ENCODE data around the gene KCTD17. TPM values are rescaled to one million over a fixed set of nuclear protein-coding genes. Genes with fewer than 3 reads are reported as not detected.

The KCTD17 gene
- total RNA-seq, 2 experiments from 2014 or later, result 17.3 to 17.9 TPM

DNA sequence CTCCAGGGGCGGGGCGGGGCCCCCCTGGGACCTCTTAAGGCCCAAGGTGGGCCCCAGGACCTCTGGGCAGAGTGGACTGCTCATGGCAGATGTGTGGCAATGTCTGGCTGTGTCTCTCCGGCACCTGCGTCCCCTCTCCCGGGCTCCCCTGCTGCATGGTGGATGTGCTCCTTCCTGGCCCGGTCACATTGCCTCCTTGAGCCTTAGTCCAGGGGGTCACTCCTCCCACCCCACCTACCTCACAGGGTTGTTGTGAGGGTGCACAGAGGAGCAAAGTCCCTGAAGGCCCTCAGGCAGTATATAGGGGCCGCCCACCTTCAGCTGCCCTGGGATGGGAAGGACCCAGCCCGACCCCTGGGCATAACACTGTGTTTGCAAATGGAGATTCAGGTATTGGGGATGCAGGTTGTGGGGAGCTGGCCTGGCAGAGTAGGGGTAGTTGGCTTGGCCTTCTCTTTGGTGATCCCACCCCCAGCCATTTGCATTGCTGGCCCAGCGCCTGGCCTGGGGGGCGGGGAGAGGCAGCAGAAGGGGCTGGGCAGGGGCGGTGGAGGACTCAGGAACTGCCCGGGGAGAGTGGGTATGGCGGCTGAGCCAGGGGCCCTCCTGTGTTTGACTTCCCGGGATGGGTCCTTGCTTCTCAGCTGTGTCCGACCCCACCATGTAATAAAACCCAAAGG lies 11.3 kb downstream of the KCTD17 start:
- Mint-ChIP-seq H3K27me3 (peaks cover 4% of the 10 kb centered on the region), H3K4me1 (ENCODE audit: low read depth) (peaks cover 6% of the 10 kb centered on the region), H3K36me3 (ENCODE audit: low read depth) (peaks cover 6% of the 10 kb centered on the region), H3K27ac (no peak overlapping the region), H3K9me3 (no peaks in the 10 kb centered on the region), H3K4me3 (no peak overlapping the region)
- DNase-seq (no peak), ATAC-seq (ENCODE audit: poor library complexity) (no peak)
- TF ChIP-seq, protein P1, sequence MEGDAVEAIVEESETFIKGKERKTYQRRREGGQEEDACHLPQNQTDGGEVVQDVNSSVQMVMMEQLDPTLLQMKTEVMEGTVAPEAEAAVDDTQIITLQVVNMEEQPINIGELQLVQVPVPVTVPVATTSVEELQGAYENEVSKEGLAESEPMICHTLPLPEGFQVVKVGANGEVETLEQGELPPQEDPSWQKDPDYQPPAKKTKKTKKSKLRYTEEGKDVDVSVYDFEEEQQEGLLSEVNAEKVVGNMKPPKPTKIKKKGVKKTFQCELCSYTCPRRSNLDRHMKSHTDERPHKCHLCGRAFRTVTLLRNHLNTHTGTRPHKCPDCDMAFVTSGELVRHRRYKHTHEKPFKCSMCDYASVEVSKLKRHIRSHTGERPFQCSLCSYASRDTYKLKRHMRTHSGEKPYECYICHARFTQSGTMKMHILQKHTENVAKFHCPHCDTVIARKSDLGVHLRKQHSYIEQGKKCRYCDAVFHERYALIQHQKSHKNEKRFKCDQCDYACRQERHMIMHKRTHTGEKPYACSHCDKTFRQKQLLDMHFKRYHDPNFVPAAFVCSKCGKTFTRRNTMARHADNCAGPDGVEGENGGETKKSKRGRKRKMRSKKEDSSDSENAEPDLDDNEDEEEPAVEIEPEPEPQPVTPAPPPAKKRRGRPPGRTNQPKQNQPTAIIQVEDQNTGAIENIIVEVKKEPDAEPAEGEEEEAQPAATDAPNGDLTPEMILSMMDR (IDR thresholded peaks at IDR 0.05), result no peak
- Histone ChIP-seq H3K4me3 (ENCODE audit: low read length) (no peak overlapping the region), H3K27me3 (ENCODE audit: control insufficient read depth in 1 of 2, insufficient read depth in 2 of 2, low read length in 2 of 2) (peaks cover 0 to 2% of the 10 kb centered on the region in 2 experiments), H3K4me1 (ENCODE audit: insufficient read depth, low read length) (peaks cover 21% of the 10 kb centered on the region), H3K36me3 (ENCODE audit: insufficient read depth, low read length) (peaks cover 13% of the 10 kb centered on the region), H3K27ac (ENCODE audit: low read depth in 1 of 2, low read length in 2 of 2) (no peak overlapping the region), H3K9me3 (ENCODE audit: control insufficient read depth in 1 of 2, insufficient read depth in 1 of 2, low read length in 2 of 2) (no peaks in the 10 kb centered on the region)
- intact Hi-C loops (cut with DNase I, micrococcal nuclease), result loop anchor here in 1 of 2 experiments (1.0 kb wide), 1 partner anchor 14 kb away; no protein-coding TSS in a partner anchor
- CTCF ChIA-PET, result no interaction called here
- POLR2A ChIA-PET, result interaction anchor here (2.0 kb wide), 1 partner anchor 11 kb away, joined by 5 read pairs; the partner anchor contains the start of gene KCTD17

DNA sequence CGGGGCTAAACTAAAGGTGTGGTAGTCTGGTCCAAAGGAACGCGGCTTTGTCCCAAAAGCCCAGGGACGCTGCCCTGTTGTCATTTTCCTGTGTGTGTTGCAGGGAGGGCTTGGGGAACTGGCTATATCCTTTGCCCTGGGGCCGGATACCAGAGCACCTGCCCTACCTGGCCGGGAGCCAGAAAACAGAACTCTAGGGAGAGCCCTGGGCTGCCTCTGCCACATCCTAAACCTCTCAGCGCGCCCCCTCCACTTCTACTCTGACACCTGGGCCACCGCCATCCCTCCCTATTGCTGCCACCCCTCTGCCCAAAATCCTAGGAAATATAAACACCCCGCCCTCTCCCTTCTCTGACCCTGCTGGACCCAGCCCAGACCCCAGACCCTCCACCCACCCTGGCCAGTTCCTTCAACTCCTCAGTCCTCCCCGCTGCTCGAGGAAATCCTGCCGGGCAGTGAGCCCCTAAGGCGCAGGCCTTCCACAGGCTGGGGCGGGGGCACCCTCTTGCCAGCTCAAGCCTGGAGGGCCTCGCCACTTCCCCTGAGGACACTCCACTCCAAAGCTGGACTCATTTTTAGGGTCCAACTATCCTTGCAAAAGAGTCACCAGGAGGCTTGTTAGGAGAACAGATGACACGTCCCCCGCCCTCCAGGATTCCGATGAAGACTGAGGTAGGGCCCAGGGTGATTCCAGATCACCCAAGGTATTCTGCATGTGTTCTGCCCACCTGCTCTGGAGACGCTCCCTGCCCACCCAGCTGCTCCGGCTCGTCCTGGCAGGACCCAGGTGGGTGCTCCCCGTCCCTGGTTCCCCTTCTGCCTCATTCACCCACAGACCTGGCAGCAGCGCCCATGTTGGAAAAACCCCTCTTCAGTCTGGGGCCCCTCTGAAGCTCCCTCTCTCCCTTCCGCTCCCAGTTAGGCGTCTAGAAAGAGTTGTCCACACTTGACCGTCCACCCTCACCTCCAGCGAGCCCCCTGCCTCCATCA lies 12.2 kb downstream of the KCTD17 start:
- peak in 4 of 14 experiments; percentile 27 to 38 (median 32) for DNase-seq
- intact Hi-C loops (cut with DNase I, micrococcal nuclease), result loop anchor here in 1 of 2 experiments (1.0 kb wide), 1 partner anchor 14 kb away; no protein-coding TSS in a partner anchor
- no peak overlapping the region for H3K27ac ChIP-seq (ENCODE audit: low read depth in 1 of 2, low read length in 2 of 2)
- no peak overlapping the region for H3K4me3 ChIP-seq (ENCODE audit: low read length)
- peaks cover 21% of the 10 kb centered on the region for H3K4me1 ChIP-seq (ENCODE audit: insufficient read depth, low read length)
- H3K27ac Mint-ChIP-seq, result no peak overlapping the region
- H3K9me3 ChIP-seq (ENCODE audit: control insufficient read depth in 1 of 2, insufficient read depth in 1 of 2, low read length in 2 of 2), result no peaks in the 10 kb centered on the region
- H3K27me3 ChIP-seq (ENCODE audit: control insufficient read depth in 1 of 2, insufficient read depth in 2 of 2, low read length in 2 of 2), result peaks cover 0 to 3% of the 10 kb centered on the region in 2 experiments
- ATAC-seq (ENCODE audit: poor library complexity), result no peak
- peaks cover 8% of the 10 kb centered on the region for H3K36me3 ChIP-seq (ENCODE audit: insufficient read depth, low read length)
- no peak overlapping the region for H3K4me3 Mint-ChIP-seq
- no peaks in the 10 kb centered on the region for H3K9me3 Mint-ChIP-seq
- peaks cover 6% of the 10 kb centered on the region for H3K4me1 Mint-ChIP-seq (ENCODE audit: low read depth)
- H3K27me3 Mint-ChIP-seq, result peaks cover 10% of the 10 kb centered on the region
- TF ChIP-seq, protein P1 (IDR thresholded peaks at IDR 0.05), result no peak
- ChIA-PET CTCF (no interaction called here), POLR2A (interaction anchor here (2.0 kb wide), 1 partner anchor 12 kb away, joined by 5 read pairs; the partner anchor contains the start of gene KCTD17)
- peaks cover 6% of the 10 kb centered on the region for H3K36me3 Mint-ChIP-seq (ENCODE audit: low read depth)

DNA sequence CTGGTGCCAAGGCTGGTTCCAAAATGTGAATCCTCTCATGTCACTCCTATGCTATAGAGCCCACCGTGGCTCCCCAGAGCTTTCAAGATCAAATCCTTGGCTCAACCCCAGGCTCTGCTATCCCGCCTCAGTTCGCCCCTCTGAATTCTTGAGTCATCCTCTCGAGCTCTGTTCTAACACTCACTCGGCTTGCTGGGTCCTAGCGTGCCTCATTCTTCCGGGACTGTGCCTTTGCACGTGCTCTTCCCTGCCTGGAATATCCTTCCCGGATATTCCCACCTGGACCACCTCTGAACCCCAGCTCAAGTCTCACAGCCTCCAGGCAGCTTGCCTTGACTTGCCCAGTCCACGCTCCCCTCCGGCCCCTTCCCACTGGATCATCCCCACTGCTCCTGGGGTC lies 13.0 kb downstream of the KCTD17 start:
- H3K4me3 Mint-ChIP-seq, result no peak overlapping the region
- H3K36me3 Mint-ChIP-seq (ENCODE audit: low read depth), result peaks cover 6% of the 10 kb centered on the region
- Histone ChIP-seq H3K4me3 (ENCODE audit: low read length) (no peak overlapping the region), H3K4me1 (ENCODE audit: insufficient read depth, low read length) (peaks cover 19% of the 10 kb centered on the region), H3K27ac (ENCODE audit: low read depth in 1 of 2, low read length in 2 of 2) (no peak overlapping the region), H3K27me3 (ENCODE audit: control insufficient read depth in 1 of 2, insufficient read depth in 2 of 2, low read length in 2 of 2) (peaks cover 4 to 10% of the 10 kb centered on the region in 2 experiments), H3K36me3 (ENCODE audit: insufficient read depth, low read length) (peaks cover 6% of the 10 kb centered on the region), H3K9me3 (ENCODE audit: control insufficient read depth in 1 of 2, insufficient read depth in 1 of 2, low read length in 2 of 2) (no peaks in the 10 kb centered on the region)
- POLR2A ChIA-PET, result interaction anchor here (2.0 kb wide), 1 partner anchor 13 kb away, joined by 5 read pairs; the partner anchor contains the start of gene KCTD17
- H3K9me3 Mint-ChIP-seq, result no peaks in the 10 kb centered on the region
- H3K27me3 Mint-ChIP-seq, result peaks cover 12% of the 10 kb centered on the region
- no peak overlapping the region for H3K27ac Mint-ChIP-seq
- peaks cover 6% of the 10 kb centered on the region for H3K4me1 Mint-ChIP-seq (ENCODE audit: low read depth)
- intact Hi-C loops (cut with DNase I, micrococcal nuclease), result no loop called here
- CTCF ChIA-PET, result no interaction called here
- DNase-seq, result no peak
- ATAC-seq (ENCODE audit: poor library complexity), result no peak
- TF ChIP-seq, protein P1 (IDR thresholded peaks at IDR 0.05), result no peak
